Gastroesophageal sphincter (tissue), 3 donors: ENCODE measurements around the gene RBM17.

Experiments
- POLR2A ChIP-seq, 2 donors: fragments of 450-650 bp; IDR thresholded peaks; one replicate each; pipeline ENCODE4 v1.6.1; 2017; ENCODE audit warnings: antibody characterized with exemption in 2 of 2, mild to moderate bottlenecking in 2 of 2, moderate library complexity in 1 of 2
- POLR2AphosphoS5 ChIP-seq: sonication (generic); formaldehyde crosslinking; IDR thresholded peaks from one replicate; pipeline ENCODE4 v1.6.1; 2017; ENCODE audit warnings: antibody characterized with exemption
- TF ChIP-seq, protein P1 (sequence below), 4 experiments: fragments of 200-600 bp in 2 of 4; fragments of 450-650 bp in 2 of 4; sonication (generic) in 1 of 4; IDR thresholded peaks; one replicate each; pipeline ENCODE4 v1.5.1; 2017 to 2019; ENCODE audit warnings: antibody characterized with exemption in 4 of 4, mild to moderate bottlenecking in 2 of 4, moderate library complexity in 2 of 4

DNA sequence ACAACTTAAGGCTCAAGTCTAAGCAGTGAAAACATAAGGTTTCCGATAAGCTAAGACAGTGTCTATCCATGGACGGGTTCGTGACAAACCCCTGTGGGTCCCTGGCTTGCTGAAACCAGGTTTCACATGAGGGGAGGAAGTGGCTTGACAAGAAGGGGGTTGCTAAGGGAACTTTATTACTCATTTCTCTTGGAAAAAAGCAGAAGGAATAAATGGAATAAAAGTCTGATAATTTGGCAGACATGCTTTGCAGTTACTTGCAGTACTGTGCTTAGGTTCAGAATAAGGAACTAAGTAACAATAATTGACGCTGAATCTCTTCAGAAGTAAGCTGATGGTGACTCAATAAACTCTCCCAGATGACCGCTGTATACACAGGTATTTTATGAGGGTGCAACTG lies 34.7 kb downstream of the RBM17 start:
- TF ChIP-seq, protein P1, sequence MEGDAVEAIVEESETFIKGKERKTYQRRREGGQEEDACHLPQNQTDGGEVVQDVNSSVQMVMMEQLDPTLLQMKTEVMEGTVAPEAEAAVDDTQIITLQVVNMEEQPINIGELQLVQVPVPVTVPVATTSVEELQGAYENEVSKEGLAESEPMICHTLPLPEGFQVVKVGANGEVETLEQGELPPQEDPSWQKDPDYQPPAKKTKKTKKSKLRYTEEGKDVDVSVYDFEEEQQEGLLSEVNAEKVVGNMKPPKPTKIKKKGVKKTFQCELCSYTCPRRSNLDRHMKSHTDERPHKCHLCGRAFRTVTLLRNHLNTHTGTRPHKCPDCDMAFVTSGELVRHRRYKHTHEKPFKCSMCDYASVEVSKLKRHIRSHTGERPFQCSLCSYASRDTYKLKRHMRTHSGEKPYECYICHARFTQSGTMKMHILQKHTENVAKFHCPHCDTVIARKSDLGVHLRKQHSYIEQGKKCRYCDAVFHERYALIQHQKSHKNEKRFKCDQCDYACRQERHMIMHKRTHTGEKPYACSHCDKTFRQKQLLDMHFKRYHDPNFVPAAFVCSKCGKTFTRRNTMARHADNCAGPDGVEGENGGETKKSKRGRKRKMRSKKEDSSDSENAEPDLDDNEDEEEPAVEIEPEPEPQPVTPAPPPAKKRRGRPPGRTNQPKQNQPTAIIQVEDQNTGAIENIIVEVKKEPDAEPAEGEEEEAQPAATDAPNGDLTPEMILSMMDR (IDR thresholded peaks at IDR 0.05) = no peak
- TF ChIP-seq POLR2AphosphoS5 (no peak), POLR2A (IDR thresholded peaks at IDR 0.05) (no peak)
